ENCODE results near the gene BBC3.

BBC3 gene

DNA sequence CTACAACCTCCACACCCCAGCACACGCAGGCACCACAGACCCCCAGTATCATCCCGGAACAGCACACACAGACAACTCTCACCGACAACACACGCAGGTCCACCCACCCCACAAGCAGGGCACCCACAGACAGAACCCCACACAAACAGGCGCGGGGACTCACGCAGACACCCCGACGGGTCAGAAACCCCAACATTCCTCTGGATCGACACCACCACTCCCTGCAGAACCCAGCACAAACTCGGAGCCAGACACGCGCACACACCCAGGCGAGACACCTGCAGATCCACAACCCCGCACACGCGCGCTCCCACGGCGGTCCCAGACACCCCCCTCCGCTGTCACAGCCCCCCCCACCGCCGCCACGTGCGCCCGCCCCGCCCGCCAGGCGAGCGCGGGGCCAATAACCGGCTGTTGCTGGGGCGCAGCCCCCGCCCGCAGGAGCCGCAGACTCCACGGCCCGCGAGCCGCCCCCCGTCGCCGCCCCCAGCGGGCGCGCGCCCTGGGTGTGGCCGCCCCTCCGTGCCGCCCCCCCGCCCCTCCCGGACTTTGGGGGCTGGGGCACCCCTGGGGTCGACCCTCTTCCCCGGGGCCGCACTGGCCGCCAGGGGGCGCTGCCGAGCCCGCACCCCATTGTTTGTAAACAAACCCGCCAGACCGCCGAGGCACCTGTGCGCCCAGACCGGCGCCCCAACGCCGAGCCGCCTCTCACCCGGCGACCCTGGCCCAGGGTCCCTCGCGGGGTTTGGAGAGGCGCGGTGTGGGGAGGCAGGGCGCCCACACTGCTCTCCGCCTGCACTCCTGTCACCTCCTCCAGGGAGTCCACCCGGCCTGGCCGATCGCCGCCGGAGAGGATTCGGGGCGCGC is 712 bp downstream of the BBC3 start:
- DNase-seq = peak; percentile 50

DNA sequence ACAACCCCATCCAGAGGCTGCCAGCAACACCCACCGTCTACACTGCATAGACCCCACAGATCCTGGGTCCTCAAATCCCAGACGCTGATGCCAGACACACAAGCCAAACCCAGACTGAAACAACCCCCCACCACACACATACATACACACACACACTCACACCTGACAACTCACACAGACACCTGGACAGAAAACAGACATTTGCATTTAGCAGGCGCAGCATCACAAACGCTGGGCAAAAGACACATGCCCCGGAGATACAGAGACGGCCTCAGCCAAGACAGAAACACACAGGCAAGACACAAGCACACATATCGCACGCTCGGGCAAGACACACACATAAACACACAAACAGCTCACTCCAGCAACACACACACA is 1.3 kb downstream of the BBC3 start:
- DNase-seq = no peak

DNA sequence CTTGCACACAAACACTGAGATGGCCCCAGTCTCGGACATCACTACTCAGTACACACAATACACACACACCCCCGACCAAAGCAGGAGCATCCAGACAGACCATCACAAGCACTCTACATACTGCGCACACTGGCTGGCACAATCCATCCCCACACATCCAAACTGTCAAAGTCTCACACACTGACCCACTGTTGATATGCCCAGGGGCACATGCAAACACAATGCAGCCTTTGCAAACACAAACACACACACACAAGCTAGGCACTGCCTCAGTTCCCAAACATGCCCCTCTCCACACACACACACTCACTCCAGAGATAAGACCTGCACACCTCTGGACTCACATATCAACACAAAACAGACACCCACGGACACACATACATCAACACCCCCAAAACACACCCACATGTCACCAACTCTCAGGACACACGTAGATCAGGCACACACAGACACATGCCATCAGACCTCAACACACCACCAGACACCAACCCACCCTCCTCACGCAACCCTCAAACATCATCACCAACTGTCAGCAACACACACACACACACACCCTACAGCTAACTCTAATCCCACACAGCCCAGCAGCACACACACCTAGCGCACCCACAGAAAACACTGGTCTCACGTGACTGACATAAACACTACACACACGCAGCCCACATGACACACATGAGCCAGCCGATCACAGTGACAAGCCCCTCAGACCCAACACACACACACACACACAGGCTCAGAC is 1.9 kb downstream of the BBC3 start:
- peak; percentile 23 for DNase-seq

DNA sequence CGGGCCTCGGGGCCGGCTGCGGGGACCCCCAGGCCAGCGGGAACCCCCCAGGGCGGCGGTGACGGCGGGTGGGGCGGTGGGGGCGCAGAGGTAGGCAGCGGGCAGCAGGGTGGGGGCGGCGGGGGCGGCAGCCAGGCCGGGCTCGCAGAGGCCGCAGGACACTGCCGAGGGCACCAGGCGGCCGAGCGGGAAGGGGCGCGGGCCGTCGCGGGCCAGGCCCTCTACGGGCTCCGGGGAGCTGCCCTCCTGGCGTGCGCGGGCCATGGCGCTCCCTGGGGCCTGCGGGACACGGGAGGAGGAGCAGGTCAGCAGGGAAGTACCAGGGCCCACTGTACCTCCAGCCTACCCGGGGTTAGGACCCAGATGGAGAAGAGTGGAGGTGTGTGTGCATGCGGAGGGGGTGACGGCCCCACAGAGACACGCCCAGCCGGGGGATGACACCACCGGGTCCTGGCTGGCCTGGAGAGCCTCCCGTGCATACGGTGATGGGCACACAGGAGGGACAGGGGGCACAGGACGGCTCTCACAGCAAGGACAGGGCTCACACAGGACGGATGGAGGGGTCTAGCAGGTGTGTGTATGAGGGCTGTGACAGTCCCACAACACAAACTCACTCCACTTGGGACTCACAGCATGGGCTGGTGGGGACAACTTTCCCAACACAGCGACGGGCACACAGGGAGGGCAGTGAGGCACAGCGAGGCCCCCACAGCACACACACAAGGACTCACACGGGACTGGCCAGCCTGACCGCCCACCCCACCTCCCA is 2.6 kb downstream of the BBC3 start:
- DNase-seq = peak; percentile 32

DNA sequence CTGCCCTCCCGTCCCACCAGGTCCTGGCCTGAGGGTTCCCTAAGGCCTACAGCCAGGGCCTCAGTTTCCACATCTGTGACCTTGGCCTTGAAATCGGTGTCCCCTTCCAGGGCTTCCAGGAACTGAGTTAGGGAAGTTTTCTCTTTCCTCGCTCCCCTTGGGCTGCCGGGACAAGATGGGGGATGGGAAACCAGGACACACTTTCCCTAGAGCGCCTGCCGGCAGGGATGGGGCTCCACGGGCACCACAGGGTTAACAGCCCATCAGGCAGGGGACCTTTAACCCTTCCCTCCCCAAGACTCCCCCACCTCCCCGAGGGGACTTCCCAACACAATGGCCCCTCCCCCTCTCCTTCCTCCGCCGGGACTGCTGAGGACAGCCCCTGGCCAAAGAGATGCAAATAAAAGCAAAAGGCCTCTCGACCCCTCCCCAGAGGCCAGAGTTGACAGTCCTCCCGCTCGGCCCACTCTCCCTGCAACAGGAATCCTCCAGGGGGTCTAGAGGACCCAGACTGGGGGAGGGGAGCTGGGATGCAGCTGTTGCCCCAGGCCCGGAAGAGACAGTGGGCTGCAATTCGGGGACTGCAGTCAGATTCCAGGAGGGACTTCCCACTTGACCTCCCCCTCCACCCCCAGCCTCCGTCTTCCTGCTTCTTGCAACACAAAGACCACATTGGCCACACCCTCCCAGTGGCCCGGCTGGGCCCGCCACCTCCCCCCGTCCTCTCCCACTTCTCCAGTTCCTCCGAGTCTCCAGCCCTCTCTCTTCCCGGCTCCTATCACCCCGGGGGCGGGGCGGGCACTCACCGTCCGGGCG is 3.4 kb downstream of the BBC3 start:
- DNase-seq = peak; percentile 95

DNA sequence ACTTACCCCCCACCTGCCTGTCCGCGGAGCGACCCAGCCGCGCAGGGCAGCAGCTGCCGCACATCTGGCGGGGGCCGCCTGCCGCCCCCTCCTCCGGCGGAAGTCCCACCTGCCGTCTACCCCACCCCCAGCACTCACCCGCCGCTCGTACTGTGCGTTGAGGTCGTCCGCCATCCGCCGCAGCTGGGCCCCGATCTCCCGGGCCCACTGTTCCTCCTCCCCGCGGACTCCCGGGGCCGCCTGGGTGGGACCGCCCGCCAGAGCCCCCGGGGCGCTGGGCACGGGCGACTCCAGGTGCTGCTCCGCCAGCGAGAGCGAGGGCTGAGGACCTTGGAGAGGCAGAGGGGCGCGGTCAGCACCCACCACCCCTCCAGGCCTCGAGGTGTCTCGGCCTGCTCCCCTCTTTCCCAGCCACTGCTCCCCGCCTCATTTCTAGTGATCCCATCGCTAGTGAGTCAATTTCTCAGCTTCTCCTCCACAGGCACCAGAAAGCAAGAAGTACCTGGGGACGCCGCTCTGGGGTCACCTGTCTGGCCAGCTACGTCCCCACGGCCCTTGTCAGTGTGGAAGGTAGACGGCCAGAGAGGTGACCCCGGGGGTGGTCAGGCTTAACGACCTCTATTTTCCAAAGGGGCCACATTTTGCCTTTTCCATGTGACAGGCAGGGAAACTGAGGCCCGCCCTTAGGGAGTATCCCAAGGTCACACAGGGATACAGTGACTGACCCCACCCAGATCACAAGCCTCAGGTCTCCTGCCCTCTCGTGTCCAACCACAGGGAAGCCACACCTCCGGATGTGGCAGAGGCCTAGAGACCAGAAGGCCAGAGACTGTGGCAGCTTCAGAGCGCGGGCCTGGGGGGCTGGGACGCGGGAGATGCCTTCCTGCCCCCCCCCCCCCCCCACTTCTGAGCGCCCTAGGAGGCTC is 4.3 kb downstream of the BBC3 start:
- peak; percentile 88 for DNase-seq

DNA sequence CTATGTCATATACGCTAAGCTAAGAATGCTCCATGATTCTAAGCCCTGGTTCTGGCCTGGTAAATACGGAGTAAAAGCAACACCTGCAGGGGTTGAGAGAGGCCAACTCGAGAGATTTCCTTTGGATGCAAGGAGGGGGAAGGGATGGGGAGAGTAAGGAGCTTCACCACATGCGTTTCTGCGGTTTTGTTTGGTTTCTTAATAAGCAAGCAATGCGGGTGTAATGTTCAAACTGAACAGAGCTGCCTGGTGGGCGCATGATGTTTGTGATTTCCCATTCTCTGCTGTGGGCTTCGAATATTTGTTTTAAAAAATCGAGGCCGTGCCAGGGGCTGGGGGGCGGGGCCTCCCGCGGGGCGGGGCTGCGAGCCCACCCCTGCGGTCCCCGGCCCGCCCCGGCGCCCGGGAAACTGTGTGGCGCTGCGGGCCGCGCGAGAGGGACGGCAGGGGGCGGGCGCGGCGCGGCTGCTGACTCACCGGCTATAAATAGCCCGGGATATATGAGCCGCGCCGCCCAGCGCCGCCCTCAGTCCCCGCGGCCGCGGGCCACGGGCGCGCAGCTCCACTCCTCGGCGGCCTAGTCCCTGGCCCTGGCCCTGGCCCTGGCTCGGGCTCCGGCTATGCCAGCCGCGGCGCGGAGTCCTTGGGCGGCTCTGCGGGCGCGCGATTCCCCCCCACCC is 5.1 kb downstream of the BBC3 start:
- peak; percentile 94 for DNase-seq

DNA sequence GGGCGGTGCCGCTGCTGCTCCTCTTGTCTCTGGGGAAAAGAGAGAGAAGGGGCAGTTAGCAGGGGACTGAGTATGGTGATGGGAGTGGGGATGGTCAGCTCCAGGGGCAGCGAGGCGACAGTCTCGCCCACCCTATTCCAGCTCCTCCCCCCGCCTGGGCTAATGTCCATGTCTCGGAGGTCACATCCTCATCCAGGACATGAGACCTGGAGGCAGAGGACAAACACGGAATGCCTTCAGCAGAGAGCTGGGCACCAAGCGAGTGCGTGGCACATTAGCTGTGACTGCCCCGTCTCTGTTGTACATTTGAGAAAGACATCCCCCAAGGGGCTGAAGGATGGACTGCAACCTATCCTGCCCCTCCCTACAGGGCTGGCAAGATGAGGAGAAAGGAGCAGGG is 9.1 kb downstream of the BBC3 start:
- DNase-seq = no peak

DNA sequence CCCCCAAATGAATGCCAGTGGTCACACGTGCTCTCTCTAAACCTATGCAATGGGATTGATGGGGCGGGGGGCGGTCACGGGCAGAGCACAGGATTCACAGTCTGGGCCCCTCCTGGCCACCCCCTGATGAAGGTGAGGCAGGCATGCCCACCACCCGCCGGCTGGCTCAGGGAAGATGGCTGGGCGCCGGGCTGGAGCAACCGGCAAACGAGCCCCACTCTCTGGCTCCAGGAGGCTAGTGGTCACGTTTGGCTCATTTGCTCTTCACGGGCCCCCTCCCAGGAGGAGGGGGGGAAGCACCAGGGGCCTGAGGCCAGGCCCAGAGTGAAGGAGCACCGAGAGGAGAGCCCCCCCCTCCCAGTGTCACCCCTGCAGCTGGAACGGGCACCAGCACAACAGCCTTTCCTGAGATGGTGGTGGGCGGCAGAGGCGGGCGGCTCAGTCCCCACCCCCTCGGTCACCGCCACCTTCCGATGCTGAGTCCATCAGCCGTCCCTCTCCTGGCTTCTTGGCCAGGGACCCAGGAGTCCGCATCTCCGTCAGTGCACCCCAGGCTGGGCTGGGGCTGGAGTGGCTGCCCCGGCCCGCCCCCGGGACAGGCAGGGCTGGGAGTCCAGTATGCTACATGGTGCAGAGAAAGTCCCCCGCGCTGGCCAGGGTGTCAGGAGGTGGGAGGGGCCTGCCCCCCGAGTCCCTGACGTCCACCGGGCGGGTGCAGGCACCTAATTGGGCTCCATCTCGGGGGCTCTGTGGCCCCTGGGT is 9.7 kb downstream of the BBC3 start:
- DNase-seq = no peak

DNA sequence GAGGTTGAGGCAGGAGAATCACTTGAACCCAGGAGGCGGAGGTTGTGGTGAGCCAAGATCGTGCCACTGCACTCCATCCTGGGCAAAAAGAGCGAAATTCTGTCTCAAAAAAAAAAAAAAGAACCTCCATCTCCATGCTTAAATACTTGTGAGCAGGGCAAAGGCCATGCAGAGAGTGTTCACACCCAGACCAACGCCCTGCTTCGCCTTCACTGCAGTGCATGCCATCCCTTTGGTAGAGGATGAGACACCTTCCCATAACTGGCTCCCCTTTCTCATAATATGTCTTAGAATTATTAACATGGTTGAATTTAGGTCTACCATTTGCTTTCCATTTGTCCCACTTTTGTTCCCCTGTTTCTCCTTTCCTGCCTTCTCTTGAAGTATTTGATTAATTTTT is 15.4 kb downstream of the BBC3 start:
- DNase-seq = no peak

DNA sequence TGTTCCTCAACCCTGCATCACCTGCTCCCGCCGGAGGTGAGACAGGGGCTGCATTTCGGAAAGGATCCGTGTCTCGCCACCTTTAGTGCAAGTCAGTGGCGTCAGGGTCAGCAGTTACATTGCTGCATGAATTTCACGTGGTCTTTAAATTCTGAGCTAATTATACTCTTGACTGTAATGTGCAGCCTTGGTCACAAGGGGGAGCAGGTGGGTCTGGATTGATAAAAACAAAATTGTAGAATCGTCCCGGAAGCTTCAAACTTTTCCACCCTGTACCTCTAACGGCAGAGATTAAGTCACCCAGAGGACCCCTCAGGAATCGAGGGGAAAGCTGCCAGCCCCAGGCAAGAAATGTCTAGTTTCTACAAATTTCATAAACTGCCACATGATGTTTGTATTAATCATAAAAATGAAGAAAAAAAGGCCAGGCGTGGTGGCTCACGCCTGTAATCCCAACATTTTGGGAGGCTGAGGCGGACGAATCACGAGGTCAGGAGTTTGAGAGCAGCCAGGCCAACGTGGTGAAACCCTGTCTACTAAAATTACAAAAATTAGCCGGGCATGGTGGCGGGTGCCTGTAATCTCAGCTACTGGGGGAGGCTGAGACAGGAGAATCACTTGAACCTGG is 20.2 kb downstream of the BBC3 start:
- peak; percentile 91 for DNase-seq

DNA sequence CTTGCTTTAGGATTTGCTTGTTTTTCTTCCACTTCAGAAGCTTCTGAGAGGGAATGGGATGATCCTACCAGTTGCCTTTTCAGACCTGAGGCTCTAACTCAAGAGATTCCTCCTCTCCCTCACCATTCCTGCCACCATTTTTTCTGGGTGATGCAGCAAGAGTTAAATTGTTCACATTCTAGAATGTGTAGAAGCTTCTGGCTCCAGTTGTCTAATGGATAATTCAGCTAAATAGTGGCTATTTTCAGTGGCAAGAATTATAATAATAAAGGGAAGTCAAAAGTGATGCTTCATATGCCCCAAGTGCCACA is 20.9 kb downstream of the BBC3 start:
- DNase-seq = no peak

DNA sequence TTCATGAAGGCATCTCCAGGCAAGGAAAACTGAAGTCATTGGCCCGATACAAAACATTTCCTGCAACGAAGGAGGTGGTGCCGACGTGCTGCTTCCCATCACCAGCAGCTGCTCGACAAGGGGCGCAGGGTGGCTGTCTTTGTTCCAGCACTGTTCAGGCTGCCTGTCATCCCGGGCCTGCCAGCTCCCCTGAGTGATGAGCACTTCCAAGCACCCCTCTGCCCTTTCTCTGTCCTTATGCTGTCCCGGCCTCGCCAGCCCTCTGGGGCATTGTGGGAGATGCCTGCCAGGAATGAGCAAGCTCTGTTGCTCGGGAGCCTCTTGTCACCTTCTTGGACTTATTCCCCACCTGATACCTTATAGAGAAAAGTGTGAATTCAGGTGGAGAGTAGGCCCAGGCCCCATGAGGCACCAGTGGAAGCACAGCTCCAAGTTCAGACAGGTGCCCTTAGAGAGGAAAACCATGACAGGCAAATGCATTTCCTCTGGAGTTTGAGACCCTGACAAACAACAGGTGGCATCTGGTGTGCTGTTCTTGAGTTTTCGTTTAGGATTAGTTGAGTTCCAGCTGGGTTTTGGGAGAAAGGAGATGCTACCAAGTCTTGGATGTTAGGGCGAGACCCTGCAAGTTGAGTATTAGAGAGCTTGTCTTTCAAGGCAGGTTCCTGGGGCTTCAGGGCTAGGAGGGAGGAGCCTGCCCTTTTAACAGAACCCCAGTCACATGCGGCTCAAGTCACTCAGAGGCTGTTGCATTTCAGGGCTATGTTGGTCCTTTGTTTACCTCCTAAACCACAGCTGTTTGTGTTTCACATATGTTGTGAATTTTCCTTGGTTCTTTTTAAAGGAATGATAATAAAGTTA is 21.4 kb downstream of the BBC3 start:
- no peak for DNase-seq

DNA sequence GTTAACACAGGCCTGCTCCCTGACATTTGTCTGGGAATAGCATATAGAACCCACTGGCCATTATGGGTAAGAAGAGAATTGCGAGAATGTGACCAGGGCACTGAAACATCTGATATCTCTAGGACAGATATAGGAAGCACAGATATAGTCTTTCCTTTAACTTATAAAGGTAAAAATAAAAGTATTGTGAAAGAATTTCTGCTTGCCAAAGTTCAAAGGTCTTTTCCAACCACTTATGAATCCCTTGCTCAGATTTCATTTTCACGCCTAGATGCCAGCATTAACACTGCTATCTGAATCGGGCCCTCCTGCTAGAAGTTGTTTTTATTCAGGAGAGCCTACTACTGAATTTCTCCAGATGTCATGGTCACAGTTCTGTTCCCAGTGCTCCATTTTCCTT is 27.7 kb downstream of the BBC3 start:
- no peak for DNase-seq

DNA sequence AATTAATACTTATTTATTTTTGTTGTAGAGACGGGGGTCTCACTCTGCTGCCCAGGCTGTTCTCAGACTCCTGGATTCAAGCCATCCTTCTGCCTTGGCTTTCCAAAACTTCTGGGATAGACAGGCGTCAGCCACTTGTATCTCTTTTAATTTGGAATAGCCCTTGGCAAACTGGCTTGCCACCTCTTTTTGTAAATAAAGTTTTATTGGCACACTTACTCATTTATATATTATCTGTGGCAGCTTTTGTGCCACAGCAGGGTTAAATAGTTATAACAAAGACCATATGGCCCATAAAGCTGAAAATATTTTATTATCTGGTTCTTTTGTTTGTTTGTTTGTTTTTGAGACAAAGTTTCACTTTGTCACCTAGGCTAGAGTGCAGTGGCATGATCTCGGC is 30.5 kb downstream of the BBC3 start:
- DNase-seq = no peak

DNA sequence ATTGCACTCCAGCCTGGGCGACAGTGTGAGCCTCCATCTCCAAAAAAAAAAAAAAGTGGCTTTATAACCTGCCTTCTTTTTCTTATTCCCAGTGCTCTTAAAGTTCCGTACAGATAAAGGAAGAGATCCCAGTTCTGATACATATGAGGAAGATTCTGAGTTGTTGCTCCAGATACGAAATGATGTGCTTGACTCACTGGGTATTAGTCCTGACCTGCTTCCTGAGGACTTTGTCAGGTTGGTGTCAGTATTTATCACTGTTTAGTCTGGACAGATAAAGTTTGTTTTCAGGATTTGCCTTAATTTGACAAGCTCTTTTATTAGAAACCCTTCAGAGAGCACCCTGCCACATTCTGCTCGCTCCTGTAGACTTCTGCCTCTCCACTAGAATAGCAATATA is 33.9 kb downstream of the BBC3 start:
- DNase-seq = no peak

DNA sequence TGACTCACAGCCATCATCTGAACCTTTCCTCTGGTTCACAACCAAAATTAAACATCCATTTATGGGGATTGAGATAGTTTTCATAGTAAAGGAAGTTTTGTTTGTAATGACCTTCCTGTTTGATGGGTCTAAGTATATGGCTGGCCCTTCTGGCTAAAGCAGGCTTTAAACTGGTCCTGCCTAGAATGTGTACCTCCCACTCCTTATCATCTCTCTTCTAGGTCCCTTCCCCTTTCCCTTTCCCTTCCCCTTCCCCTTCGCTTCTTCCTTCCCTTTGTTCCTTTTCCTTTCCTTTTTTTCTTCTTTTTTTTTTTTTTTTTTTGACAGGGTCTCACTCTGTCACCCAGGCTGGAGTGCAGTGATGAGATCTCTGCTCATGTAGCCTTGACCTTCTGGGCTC is 35.6 kb downstream of the BBC3 start:
- no peak for DNase-seq

DNA sequence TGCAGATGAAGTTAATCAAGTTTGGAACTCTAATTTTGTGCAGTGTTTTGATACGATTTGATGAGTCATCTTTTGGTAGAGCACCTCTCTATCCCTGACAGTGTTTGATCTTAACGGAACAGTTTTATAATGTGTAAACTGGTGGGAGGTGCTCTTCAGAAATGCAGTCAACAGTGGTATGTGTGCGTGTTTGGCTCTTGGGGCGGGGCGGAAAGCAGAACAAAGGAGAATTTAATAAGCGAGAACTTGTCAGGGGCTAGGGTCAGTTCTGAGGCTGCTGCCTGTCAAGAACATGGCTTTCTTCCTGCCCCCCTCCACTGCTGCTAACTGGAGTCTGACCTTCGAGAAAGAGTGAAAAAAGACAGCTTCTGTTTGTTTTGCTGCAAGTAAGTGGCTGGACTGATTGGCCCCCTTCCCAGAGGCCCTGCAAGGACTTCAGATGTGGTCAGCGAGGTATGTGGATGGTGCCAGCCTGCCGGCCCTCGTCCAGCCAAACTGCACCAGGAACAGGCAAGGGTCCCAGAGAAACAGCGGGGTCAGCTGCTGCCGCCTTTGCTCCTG is 40.8 kb downstream of the BBC3 start:
- no peak for DNase-seq

Measured in suppressor macrophage treated with lipopolysaccharide for 4 hours (primary cell).